HG03045 (cell line): ENCODE data around the gene COL1A1.

Experiments used
- ATAC-seq: cut with Tn5 transposase; IDR thresholded peaks from one replicate; pipeline ENCODE4 v1.9.1; 2021; ENCODE audit warnings: mild to moderate bottlenecking, moderate library complexity; ENCODE audit not compliant: unreplicated experiment

COL1A1 gene

GRCh38 chr17:50213026-50214022 is 11.9 kb upstream of the COL1A1 start:
- peak; percentile 76 for ATAC-seq

- no peak for ATAC-seq
Observed at GRCh38 chr17:50212121-50212843, 10.9 kb upstream of the COL1A1 start.

GRCh38 chr17:50211249-50212120 is 10.1 kb upstream of the COL1A1 start:
- ATAC-seq, result no peak

- no peak for ATAC-seq
Observed at GRCh38 chr17:50210240-50211225, 9.1 kb upstream of the COL1A1 start.

- ATAC-seq, result no peak
Observed at GRCh38 chr17:50209472-50210239, 8.2 kb upstream of the COL1A1 start.

- no peak for ATAC-seq
Observed at GRCh38 chr17:50209133-50209471, 7.7 kb upstream of the COL1A1 start.

- no peak for ATAC-seq
Observed at GRCh38 chr17:50208611-50209061, 7.2 kb upstream of the COL1A1 start.

- no peak for ATAC-seq
Observed at GRCh38 chr17:50207792-50208567, 6.5 kb upstream of the COL1A1 start.

GRCh38 chr17:50207315-50207714 is 5.9 kb upstream of the COL1A1 start:
- ATAC-seq, result no peak

GRCh38 chr17:50206604-50207293 is 5.3 kb upstream of the COL1A1 start:
- ATAC-seq, result no peak

- no peak for ATAC-seq
Observed at GRCh38 chr17:50205963-50206505, 4.6 kb upstream of the COL1A1 start.

GRCh38 chr17:50205111-50205962 is 3.9 kb upstream of the COL1A1 start:
- ATAC-seq, result no peak

GRCh38 chr17:50204431-50204830 is 3.0 kb upstream of the COL1A1 start:
- ATAC-seq, result no peak

- ATAC-seq, result no peak
Observed at GRCh38 chr17:50203604-50204345, 2.3 kb upstream of the COL1A1 start.

GRCh38 chr17:50203086-50203485 is 1.7 kb upstream of the COL1A1 start:
- no peak for ATAC-seq
